Neural cell (in vitro differentiated cells): ENCODE measurements around the gene HPCAL4. TPM values are rescaled to one million over a fixed set of nuclear protein-coding genes. Genes with fewer than 3 reads are reported as not detected.

Experiments used
- H2AFZ ChIP-seq: fragments of 200-600, 300-800 bp; sonication (generic), shearing (Covaris generic); 2 replicates; pipeline ENCODE4 v1.6.0; 2014; ENCODE audit warnings: low read depth, mild to moderate bottlenecking, antibody characterized with exemption, low read length, moderate library complexity
- H3F3A ChIP-seq: fragments of 200-600 bp; shearing (Covaris generic); 2 replicates; pipeline ENCODE4 v1.6.1; 2016; ENCODE audit warnings: mild to moderate bottlenecking, moderate library complexity, mixed read lengths, antibody characterized with exemption, low read length; ENCODE audit not compliant: insufficient read depth, poor library complexity, severe bottlenecking
- H3K27ac ChIP-seq: fragments of 200-600, 300-800 bp; sonication (generic), shearing (Covaris generic); 2 replicates; pipeline ENCODE4 v1.5.1; 2014; ENCODE audit warnings: mild to moderate bottlenecking, low read length, moderate library complexity
- H3K27me3 ChIP-seq: fragments of 300-800, 200-600 bp; sonication (generic), shearing (Covaris generic); 2 replicates; pipeline ENCODE4 v1.6.0; 2014; ENCODE audit warnings: mild to moderate bottlenecking, low read depth, low read length, moderate library complexity; ENCODE audit not compliant: insufficient read depth
- H3K36me3 ChIP-seq: fragments of 300-800, 200-600 bp; sonication (generic), shearing (Covaris generic); 2 replicates; pipeline ENCODE4 v1.5.1; 2014; ENCODE audit warnings: mild to moderate bottlenecking, antibody characterized with exemption, low read length, moderate library complexity; ENCODE audit not compliant: insufficient read depth
- H3K4me2 ChIP-seq: fragments of 300-800, 200-600 bp; sonication (generic), shearing (Covaris generic); 2 replicates; pipeline ENCODE4 v1.6.0; 2014; ENCODE audit warnings: mild to moderate bottlenecking, low read length
- H3K4me3 ChIP-seq: fragments of 300-800, 200-600 bp; sonication (generic), shearing (Covaris generic); 2 replicates; pipeline ENCODE4 v1.5.1; 2014; ENCODE audit warnings: mild to moderate bottlenecking, low read length, moderate library complexity
- H3K79me2 ChIP-seq: fragments of 200-600 bp; shearing (Covaris generic); replicated peaks from 2 replicates; pipeline ENCODE4 v1.6.0; 2014; ENCODE audit warnings: mild to moderate bottlenecking, low read length, moderate library complexity; ENCODE audit not compliant: insufficient read depth
- H3K9ac ChIP-seq: fragments of 300-800, 200-600 bp; sonication (generic), shearing (Covaris generic); 2 replicates; pipeline ENCODE4 v1.6.1; 2016; ENCODE audit warnings: mild to moderate bottlenecking, low read length, mixed read lengths
- H3K9me2 ChIP-seq: fragments of 200-600 bp; shearing (Covaris generic); 2 replicates; pipeline ENCODE4 v1.6.1; 2016; ENCODE audit warnings: mild to moderate bottlenecking, low read length, mixed read lengths; ENCODE audit not compliant: insufficient read depth
- H3K9me3 ChIP-seq: fragments of 200-600, 300-800 bp; sonication (generic), shearing (Covaris generic); 2 replicates; pipeline ENCODE4 v1.6.1; 2016; ENCODE audit warnings: mild to moderate bottlenecking, mixed run types, low read length, moderate library complexity, mixed read lengths
- H4K20me1 ChIP-seq: fragments of 200-600 bp; shearing (Covaris generic); 2 replicates; pipeline ENCODE4 v1.6.1; 2016; ENCODE audit warnings: mild to moderate bottlenecking, mixed run types; ENCODE audit not compliant: insufficient read depth
- CTCF ChIP-seq: fragments of 450-650 bp; IDR thresholded peaks from 2 replicates; pipeline ENCODE4 v1.5.1; 2014; ENCODE audit warnings: antibody characterized with exemption, mild to moderate bottlenecking, moderate library complexity; ENCODE audit not compliant: poor library complexity, severe bottlenecking
- EP300 ChIP-seq: fragments of 450-650 bp; conservative IDR thresholded peaks from 2 replicates; pipeline ENCODE4 v1.6.1; 2014; ENCODE audit warnings: antibody characterized with exemption, mild to moderate bottlenecking, moderate library complexity; ENCODE audit not compliant: poor library complexity, severe bottlenecking
- EZH2 ChIP-seq: fragments of 200-600, 300-800 bp; shearing (Covaris generic), sonication (generic); IDR thresholded peaks from 2 replicates; pipeline ENCODE4 v1.6.1; 2014; ENCODE audit warnings: antibody characterized with exemption, low read length, borderline replicate concordance, mild to moderate bottlenecking; ENCODE audit not compliant: insufficient read depth, poor library complexity, severe bottlenecking
- MXI1 ChIP-seq: fragments of 450-650 bp; conservative IDR thresholded peaks from 2 replicates; pipeline ENCODE4 v1.6.1; 2014; ENCODE audit warnings: antibody characterized with exemption, mild to moderate bottlenecking; ENCODE audit not compliant: poor library complexity, severe bottlenecking
- POLR2AphosphoS5 ChIP-seq: IDR thresholded peaks from 2 replicates; pipeline ENCODE4 v1.6.1; 2012
- RAD21 ChIP-seq: fragments of 450-650 bp; conservative IDR thresholded peaks from 2 replicates; pipeline ENCODE4 v1.6.1; 2014; ENCODE audit warnings: antibody characterized with exemption, mild to moderate bottlenecking, moderate library complexity
- REST ChIP-seq: IDR thresholded peaks from 2 replicates; pipeline ENCODE4 v1.6.1; 2012; ENCODE audit warnings: borderline replicate concordance
- SMC3 ChIP-seq: fragments of 450-650 bp; conservative IDR thresholded peaks from 2 replicates; pipeline ENCODE4 v1.6.1; 2014; ENCODE audit warnings: antibody characterized with exemption, mild to moderate bottlenecking, moderate library complexity; ENCODE audit not compliant: poor library complexity
- TAF1 ChIP-seq: IDR thresholded peaks from 2 replicates; pipeline ENCODE4 v1.6.1; 2012; ENCODE audit warnings: low read depth
- polyA plus RNA-seq: library from polyadenylated mRNA; depleted of rRNA; stranded (reverse); fragments of >200 nt; gene quantifications from 2 replicates; pipeline ENCODE4 v1.2.3, GENCODE V29; 2014

The HPCAL4 gene
- polyA plus RNA-seq, 1 donor from 2014 or later, result 53.2 TPM

- H3K4me2 ChIP-seq, result no peak overlapping the region
- TF ChIP-seq TAF1 (no peak), MXI1 (no peak), EP300 (no peak), EZH2 (no peak), SMC3 (no peak), RAD21 (no peak), CTCF (no peak), REST (no peak), POLR2AphosphoS5 (no peak)
- H3K9me2 ChIP-seq, result no peaks in the 10 kb centered on the region
- H3K9me3 ChIP-seq, result no peaks in the 10 kb centered on the region
- H3K36me3 ChIP-seq, result no peaks in the 10 kb centered on the region
- no peak overlapping the region for H3K9ac ChIP-seq
- H3K4me3 ChIP-seq, result no peak overlapping the region
- H3K27me3 ChIP-seq, result peaks cover 21% of the 10 kb centered on the region
- no peaks in the 10 kb centered on the region for H3K79me2 ChIP-seq
- no peaks in the 10 kb centered on the region for H4K20me1 ChIP-seq
- H2AFZ ChIP-seq, result no peak overlapping the region
- H3K27ac ChIP-seq, result no peak overlapping the region
- H3F3A ChIP-seq, result no peaks in the 10 kb centered on the region
Measured at GRCh38 chr1:39713557-39713956, 22.3 kb upstream of the HPCAL4 start.

- no peaks in the 10 kb centered on the region for H3K36me3 ChIP-seq
- no peak for TF ChIP-seq CTCF
- TF ChIP-seq EZH2, result no peak
- no peak for TF ChIP-seq MXI1
- no peak for TF ChIP-seq RAD21
- no peak for TF ChIP-seq REST
- TF ChIP-seq SMC3, result no peak
- no peak for TF ChIP-seq EP300
- no peaks in the 10 kb centered on the region for H3K9me3 ChIP-seq
- no peaks in the 10 kb centered on the region for H4K20me1 ChIP-seq
- H3K4me2 ChIP-seq, result no peak overlapping the region
- H3K9ac ChIP-seq, result no peak overlapping the region
- peaks cover 9% of the 10 kb centered on the region for H3K27me3 ChIP-seq
- no peaks in the 10 kb centered on the region for H3K79me2 ChIP-seq
- no peak overlapping the region for H3K4me3 ChIP-seq
- H3F3A ChIP-seq, result no peaks in the 10 kb centered on the region
- H2AFZ ChIP-seq, result no peak overlapping the region
- H3K9me2 ChIP-seq, result no peaks in the 10 kb centered on the region
- H3K27ac ChIP-seq, result no peak overlapping the region
Measured at GRCh38 chr1:39711966-39712340, 20.7 kb upstream of the HPCAL4 start.
